GM19468 (cell line): ENCODE measurements around the gene SAMSN1.

ENCODE experiments used
- ATAC-seq: cut with Tn5 transposase; IDR thresholded peaks from one replicate; pipeline ENCODE4 v1.9.1; 2021; ENCODE audit warnings: mild to moderate bottlenecking, moderate library complexity, moderate number of reproducible peaks; ENCODE audit not compliant: unreplicated experiment; ENCODE audit errors: extremely low read depth

Gene SAMSN1

GRCh38 chr21:14453339-14454015 is 92.6 kb downstream of the SAMSN1 start:
- ATAC-seq, result peak; percentile 83

GRCh38 chr21:14452727-14453241 is 93.3 kb downstream of the SAMSN1 start:
- peak; percentile 1 for ATAC-seq

GRCh38 chr21:14452031-14452726 is 93.9 kb downstream of the SAMSN1 start:
- ATAC-seq, result no peak

GRCh38 chr21:14451546-14451945 is 94.6 kb downstream of the SAMSN1 start:
- ATAC-seq, result no peak

GRCh38 chr21:14448784-14449183 is 97.3 kb downstream of the SAMSN1 start:
- ATAC-seq, result no peak

- ATAC-seq, result no peak
Measured at GRCh38 chr21:14438211-14438610, 107.9 kb downstream of the SAMSN1 start.

GRCh38 chr21:14435423-14435822 is 110.7 kb downstream of the SAMSN1 start:
- ATAC-seq, result no peak
